Measurements from ENCODE around the gene TRIM8. TPM values are rescaled to one million over a fixed set of nuclear protein-coding genes. Genes with fewer than 3 reads are reported as not detected.
A peak's percentile ranks its signal among the peaks of the same experiment; 100 is the strongest.

Gene TRIM8
- total and polyA plus RNA-seq, 2 of the 4 experiments (the other 2 are of a cell fraction) = 25.5 to 126 TPM

GRCh38 chr10:102599565-102600327 is 44.5 kb upstream of the TRIM8 start:
- Histone ChIP-seq H3K56ac (ENCODE audit: extremely low read depth, insufficient read depth, low read length) (no peak overlapping the region; the same call in 1 of the 2 replicates), H3K79me1 (ENCODE audit: low read depth in 1 of 2, low read length in 2 of 2) (peaks cover 10 to 41% of the 10 kb centered on the region in 2 experiments; a peak in 2 of 4 replicates), H3K18ac (ENCODE audit: low read depth, low read length) (peak overlapping the region; percentile 24), H2BK15ac (ENCODE audit: low read depth, low read length) (peak overlapping the region; percentile 29; the same call in 1 of the 3 replicates), H3K4me2 (ENCODE audit: low read depth, low read length) (no peak overlapping the region), H3K4ac (ENCODE audit: low read depth, low read length) (peak overlapping the region; percentile 76), H4K8ac (ENCODE audit: low read depth in 2 of 2, low read length in 2 of 2) (peak overlapping the region; percentile 23 to 70; a peak in 2 of 4 replicates), H3K4me3 (ENCODE audit: insufficient read depth, low read depth, low read length) (no peak overlapping the region), H3K27ac (ENCODE audit: insufficient read depth, low read length) (peak overlapping the region; percentile 44), H3K14ac (replicated peaks; ENCODE audit: low read depth, low read length) (peak overlapping the region; percentile 37), H2BK20ac (ENCODE audit: low read depth, low read length) (0 out of 2 replicates have a peak overlapping the region, but pooled peaks have one; percentile 9), H3K4me1 (ENCODE audit: control insufficient read depth, insufficient read depth, low read length) (peaks cover 35% of the 10 kb centered on the region), H3K9me3 (ENCODE audit: control insufficient read depth, insufficient read depth, low read length) (no peaks in the 10 kb centered on the region), H3K9me1 (ENCODE audit: insufficient read depth, low read length) (peaks cover 28% of the 10 kb centered on the region), H3K27me3 (ENCODE audit: control insufficient read depth, insufficient read depth, low read length) (no peaks in the 10 kb centered on the region), H2AK5ac (ENCODE audit: low read depth, low read length) (peak overlapping the region; percentile 43; the same call in 1 of the 2 replicates), H3K9ac (ENCODE audit: low read depth, low read length) (no peak overlapping the region), H3K36me3 (ENCODE audit: control insufficient read depth, insufficient read depth, low read length) (peaks cover 34% of the 10 kb centered on the region), H2BK120ac (ENCODE audit: low read depth, low read length) (peak overlapping the region; percentile 65; the same call in 1 of the 2 replicates), H2AFZ (replicated peaks; ENCODE audit: low read length, poor library complexity) (peak overlapping the region; percentile 40), H2AK9ac (replicated peaks; ENCODE audit: low read depth, low read length, poor library complexity) (peak overlapping the region; percentile 31), H4K91ac (ENCODE audit: insufficient read depth, low read depth, low read length) (peak overlapping the region; percentile 38), H4K5ac (ENCODE audit: low read depth, low read length) (peak overlapping the region; percentile 56), H3K23ac (ENCODE audit: low read depth, low read length) (peak overlapping the region; percentile 31; the same call in 1 of the 2 replicates), H2BK5ac (ENCODE audit: low read depth, low read length, poor library complexity, severe bottlenecking) (peak overlapping the region; percentile 62), H4K20me1 (ENCODE audit: insufficient read depth, low read length) (no peaks in the 10 kb centered on the region)
- ATAC-seq (ENCODE audit: low read depth) (0 out of 2 replicates have a peak, but pooled peaks have one; percentile 5), DNase-seq (no peak)
- ChIA-PET CTCF (interaction anchor here (0.6 kb wide), 1 partner anchor 10 kb away, joined by 6 read pairs; no protein-coding TSS in a partner anchor), POLR2A (ENCODE audit: unreplicated experiment) (no interaction called here)
- intact Hi-C loops (cut with micrococcal nuclease) (no loop called here), dilution Hi-C loops (cut with HindIII; ENCODE audit: low sequenced_read_pairs, unreplicated experiment) (no loop called here), in situ Hi-C loops (cut with MboI; ENCODE audit: low sequenced_read_pairs) (no loop called here)
- TF ChIP-seq CEBPB (IDR thresholded peaks at IDR 0.05; ENCODE audit: low read depth, low read length) = no peak
- no peak for TF ChIP-seq NFE2L2 (IDR thresholded peaks at IDR 0.05; ENCODE audit: low read depth, low read length)
- TF ChIP-seq CHD1 (IDR thresholded peaks at IDR 0.05; ENCODE audit: low read depth, low read length) = no peak
- TF ChIP-seq BHLHE40 (IDR thresholded peaks at IDR 0.05; ENCODE audit: low read depth, low read length) = no peak
- no peak for TF ChIP-seq MAFK (IDR thresholded peaks at IDR 0.05; ENCODE audit: low read depth, low read length)
- no peak for TF ChIP-seq MAZ (IDR thresholded peaks at IDR 0.05; ENCODE audit: borderline replicate concordance, low read depth, low read length)
- TF ChIP-seq, protein P1, sequence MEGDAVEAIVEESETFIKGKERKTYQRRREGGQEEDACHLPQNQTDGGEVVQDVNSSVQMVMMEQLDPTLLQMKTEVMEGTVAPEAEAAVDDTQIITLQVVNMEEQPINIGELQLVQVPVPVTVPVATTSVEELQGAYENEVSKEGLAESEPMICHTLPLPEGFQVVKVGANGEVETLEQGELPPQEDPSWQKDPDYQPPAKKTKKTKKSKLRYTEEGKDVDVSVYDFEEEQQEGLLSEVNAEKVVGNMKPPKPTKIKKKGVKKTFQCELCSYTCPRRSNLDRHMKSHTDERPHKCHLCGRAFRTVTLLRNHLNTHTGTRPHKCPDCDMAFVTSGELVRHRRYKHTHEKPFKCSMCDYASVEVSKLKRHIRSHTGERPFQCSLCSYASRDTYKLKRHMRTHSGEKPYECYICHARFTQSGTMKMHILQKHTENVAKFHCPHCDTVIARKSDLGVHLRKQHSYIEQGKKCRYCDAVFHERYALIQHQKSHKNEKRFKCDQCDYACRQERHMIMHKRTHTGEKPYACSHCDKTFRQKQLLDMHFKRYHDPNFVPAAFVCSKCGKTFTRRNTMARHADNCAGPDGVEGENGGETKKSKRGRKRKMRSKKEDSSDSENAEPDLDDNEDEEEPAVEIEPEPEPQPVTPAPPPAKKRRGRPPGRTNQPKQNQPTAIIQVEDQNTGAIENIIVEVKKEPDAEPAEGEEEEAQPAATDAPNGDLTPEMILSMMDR (conservative IDR thresholded peaks at IDR 0.05; ENCODE audit: low read depth, low read length) = no peak
- TF ChIP-seq, protein P2, sequence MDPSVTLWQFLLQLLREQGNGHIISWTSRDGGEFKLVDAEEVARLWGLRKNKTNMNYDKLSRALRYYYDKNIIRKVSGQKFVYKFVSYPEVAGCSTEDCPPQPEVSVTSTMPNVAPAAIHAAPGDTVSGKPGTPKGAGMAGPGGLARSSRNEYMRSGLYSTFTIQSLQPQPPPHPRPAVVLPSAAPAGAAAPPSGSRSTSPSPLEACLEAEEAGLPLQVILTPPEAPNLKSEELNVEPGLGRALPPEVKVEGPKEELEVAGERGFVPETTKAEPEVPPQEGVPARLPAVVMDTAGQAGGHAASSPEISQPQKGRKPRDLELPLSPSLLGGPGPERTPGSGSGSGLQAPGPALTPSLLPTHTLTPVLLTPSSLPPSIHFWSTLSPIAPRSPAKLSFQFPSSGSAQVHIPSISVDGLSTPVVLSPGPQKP (IDR thresholded peaks at IDR 0.05; ENCODE audit: borderline replicate concordance, low read depth, low read length) = no peak
- no peak for TF ChIP-seq FOS (IDR thresholded peaks at IDR 0.05; ENCODE audit: low read depth, low read length)
- no TSS peak for BruUV-seq (replicated peaks)
- WGBS, 2 experiments (ENCODE audit: extremely low coverage in 2 of 2, insufficient read length in 1 of 2) = 100% methylated on average over 1 of the region's 7 CpGs; no CpG with 5 or more reads in 1 of the 2 experiments
